ENCODE results near the gene SH3PXD2A.

The SH3PXD2A gene

GRCh38 chr10:103613616-103614015 is 241.8 kb downstream of the SH3PXD2A start:
- no peak overlapping the region for H3K4me3 ChIP-seq (ENCODE audit: low read depth in 1 of 2, low read length in 2 of 2)
- H3K4me1 ChIP-seq (ENCODE audit: insufficient read depth, low read length) = no peaks in the 10 kb centered on the region
- no peak for ATAC-seq (ENCODE audit: insufficient read depth, low read depth)
- no peak overlapping the region for H3K4me2 ChIP-seq (ENCODE audit: insufficient read depth, low read length)
- H3K79me2 ChIP-seq (ENCODE audit: insufficient read depth, low read length) = no peaks in the 10 kb centered on the region
- peaks cover 33% of the 10 kb centered on the region for H3K36me3 ChIP-seq (ENCODE audit: insufficient read depth, low read length)
- no peak overlapping the region for H3K27ac ChIP-seq (ENCODE audit: low read length)
- no peaks in the 10 kb centered on the region for H3K9me3 ChIP-seq (ENCODE audit: insufficient read depth, low read length, severe bottlenecking)
- H2AFZ ChIP-seq (ENCODE audit: low read depth, low read length) = no peak overlapping the region
- DNase-seq = no peak
- peaks cover 3% of the 10 kb centered on the region; the same call in 1 of the 2 replicates for H4K20me1 ChIP-seq (ENCODE audit: insufficient read depth, low read length)
- TF ChIP-seq EZH2 (IDR thresholded peaks at IDR 0.05; ENCODE audit: borderline replicate concordance, low read depth, low read length, severe bottlenecking) (no peak), CTCF (IDR thresholded peaks at IDR 0.05; ENCODE audit: borderline replicate concordance, extremely low read depth, low read length, poor library complexity, severe bottlenecking) (no peak)
- H3K9ac ChIP-seq (ENCODE audit: low read depth, low read length) = no peak overlapping the region
- H3K27me3 ChIP-seq (ENCODE audit: insufficient read depth, low read length, poor library complexity) = no peaks in the 10 kb centered on the region

GRCh38 chr10:103612462-103613365 is 242.7 kb downstream of the SH3PXD2A start:
- Histone ChIP-seq H3K9ac (ENCODE audit: low read depth, low read length) (no peak overlapping the region), H3K36me3 (ENCODE audit: insufficient read depth, low read length) (peaks cover 33% of the 10 kb centered on the region), H2AFZ (ENCODE audit: low read depth, low read length) (no peak overlapping the region), H3K27me3 (ENCODE audit: insufficient read depth, low read length, poor library complexity) (no peaks in the 10 kb centered on the region), H3K79me2 (ENCODE audit: insufficient read depth, low read length) (no peaks in the 10 kb centered on the region), H3K4me1 (ENCODE audit: insufficient read depth, low read length) (no peaks in the 10 kb centered on the region), H3K4me2 (ENCODE audit: insufficient read depth, low read length) (no peak overlapping the region), H4K20me1 (ENCODE audit: insufficient read depth, low read length) (peaks cover 3% of the 10 kb centered on the region; the same call in 1 of the 2 replicates), H3K27ac (ENCODE audit: low read length) (no peak overlapping the region), H3K9me3 (ENCODE audit: insufficient read depth, low read length, severe bottlenecking) (no peaks in the 10 kb centered on the region), H3K4me3 (ENCODE audit: low read depth in 1 of 2, low read length in 2 of 2) (no peak overlapping the region)
- no peak for DNase-seq
- TF ChIP-seq CTCF (IDR thresholded peaks at IDR 0.05; ENCODE audit: borderline replicate concordance, extremely low read depth, low read length, poor library complexity, severe bottlenecking) (no peak), EZH2 (IDR thresholded peaks at IDR 0.05; ENCODE audit: borderline replicate concordance, low read depth, low read length, severe bottlenecking) (no peak)
- ATAC-seq (ENCODE audit: insufficient read depth, low read depth) = no peak

GRCh38 chr10:103610921-103611511 is 244.4 kb downstream of the SH3PXD2A start:
- peaks cover 28% of the 10 kb centered on the region for H3K36me3 ChIP-seq (ENCODE audit: insufficient read depth, low read length)
- no peaks in the 10 kb centered on the region for H3K9me3 ChIP-seq (ENCODE audit: insufficient read depth, low read length, severe bottlenecking)
- ATAC-seq (ENCODE audit: insufficient read depth, low read depth) = no peak

More at GRCh38 chr10:103610921-103611511, 244.4 kb downstream of the SH3PXD2A start:
- DNase-seq = no peak
- Histone ChIP-seq H3K4me1 (ENCODE audit: insufficient read depth, low read length) (no peaks in the 10 kb centered on the region), H2AFZ (ENCODE audit: low read depth, low read length) (no peak overlapping the region), H3K79me2 (ENCODE audit: insufficient read depth, low read length) (no peaks in the 10 kb centered on the region), H3K27ac (ENCODE audit: low read length) (no peak overlapping the region), H3K4me3 (ENCODE audit: low read depth in 1 of 2, low read length in 2 of 2) (no peak overlapping the region), H3K9ac (ENCODE audit: low read depth, low read length) (no peak overlapping the region), H3K27me3 (ENCODE audit: insufficient read depth, low read length, poor library complexity) (no peaks in the 10 kb centered on the region), H3K4me2 (ENCODE audit: insufficient read depth, low read length) (no peak overlapping the region), H4K20me1 (ENCODE audit: insufficient read depth, low read length) (no peaks in the 10 kb centered on the region)
- no peak for TF ChIP-seq CTCF (IDR thresholded peaks at IDR 0.05; ENCODE audit: borderline replicate concordance, extremely low read depth, low read length, poor library complexity, severe bottlenecking)
- no peak for TF ChIP-seq EZH2 (IDR thresholded peaks at IDR 0.05; ENCODE audit: borderline replicate concordance, low read depth, low read length, severe bottlenecking)

All from DND-41 (cell line).